IMR-90 (cell line): ENCODE results near the gene NFATC3. TPM values are rescaled to one million over a fixed set of nuclear protein-coding genes. Genes with fewer than 3 reads are reported as not detected.

Experiments used
- ATAC-seq: fragments of 200-7000 bp; cut with Tn5 transposase; 2 replicates; pipeline ENCODE4 v1.9.1; 2020; ENCODE audit warnings: low read depth, mild to moderate bottlenecking, moderate library complexity
- BruUV-seq: library from RNA; stranded (reverse); fragments of 400-500 nt; replicated peaks from 2 replicates; lab custom pipeline; 2021; lab: Mats Ljungman, UMichigan
- CTCF ChIA-PET: fragments of 300-600 bp; formaldehyde crosslinking; extraction: SDS; loops from one replicate; lab custom pipeline; 2021; ENCODE audit warnings: antibody characterized with exemption; lab: Yijun Ruan, JAX
- POLR2A ChIA-PET: fragments of 300-600 bp; sonication (Branson Sonifier 250); formaldehyde crosslinking; loops from one replicate; lab custom pipeline; 2022; ENCODE audit warnings: antibody characterized with exemption; ENCODE audit not compliant: unreplicated experiment; lab: Charles Lee
- DNase-seq: peaks from one replicate; pipeline ENCODE4 v3.0.0; 2013
- H2AFZ ChIP-seq: replicated peaks from 2 replicates; pipeline ENCODE3; 2013; ENCODE audit warnings: low read length, mild to moderate bottlenecking; ENCODE audit not compliant: poor library complexity
- H2AK5ac ChIP-seq: 2 replicates; pipeline ENCODE4 v1.6.1; 2013; ENCODE audit warnings: low read depth, low read length, inconsistent platforms
- H2AK9ac ChIP-seq: replicated peaks from 2 replicates; pipeline ENCODE3; 2013; ENCODE audit warnings: mild to moderate bottlenecking, low read depth, low read length, moderate library complexity; ENCODE audit not compliant: poor library complexity
- H2BK120ac ChIP-seq: 2 replicates; pipeline ENCODE4 v1.6.1; 2013; ENCODE audit warnings: low read depth, low read length, inconsistent platforms
- H2BK15ac ChIP-seq: 3 replicates; pipeline ENCODE4 v1.6.1; 2013; ENCODE audit warnings: low read depth, low read length, inconsistent platforms
- H2BK20ac ChIP-seq: 2 replicates; pipeline ENCODE4 v1.6.1; 2013; ENCODE audit warnings: low read depth, mild to moderate bottlenecking, inconsistent platforms, low read length, moderate library complexity
- H2BK5ac ChIP-seq: 2 replicates; pipeline ENCODE4 v1.6.1; 2013; ENCODE audit warnings: mild to moderate bottlenecking, low read depth, low read length, inconsistent platforms; ENCODE audit not compliant: poor library complexity, severe bottlenecking
- H3K14ac ChIP-seq: replicated peaks from 2 replicates; pipeline ENCODE4 v1.6.1; 2013; ENCODE audit warnings: low read depth, low read length, inconsistent platforms
- H3K18ac ChIP-seq: 2 replicates; pipeline ENCODE4 v1.6.1; 2013; ENCODE audit warnings: low read depth, low read length, control low read depth
- H3K23ac ChIP-seq: 2 replicates; pipeline ENCODE4 v1.6.1; 2013; ENCODE audit warnings: low read depth, low read length, inconsistent platforms
- H3K27ac ChIP-seq: 2 replicates; pipeline ENCODE4 v1.5.1; 2013; ENCODE audit warnings: mild to moderate bottlenecking, control low read depth, low read length; ENCODE audit not compliant: insufficient read depth
- H3K27me3 ChIP-seq: 2 replicates; pipeline ENCODE4 v1.6.1; 2013; ENCODE audit warnings: low read length; ENCODE audit not compliant: control insufficient read depth, insufficient read depth
- H3K36me3 ChIP-seq: 2 replicates; pipeline ENCODE4 v1.6.1; 2013; ENCODE audit warnings: low read length, mixed read lengths; ENCODE audit not compliant: control insufficient read depth, insufficient read depth
- H3K4ac ChIP-seq: 2 replicates; pipeline ENCODE4 v1.6.1; 2013; ENCODE audit warnings: low read depth, low read length, inconsistent platforms
- H3K4me1 ChIP-seq: 2 replicates; pipeline ENCODE4 v1.6.1; 2013; ENCODE audit warnings: low read length, mixed read lengths; ENCODE audit not compliant: control insufficient read depth, insufficient read depth
- H3K4me2 ChIP-seq: 2 replicates; pipeline ENCODE4 v1.6.1; 2013; ENCODE audit warnings: low read depth, mild to moderate bottlenecking, control low read depth, low read length, moderate library complexity
- H3K4me3 ChIP-seq: 2 replicates; pipeline ENCODE4 v1.5.1; 2013; ENCODE audit warnings: low read depth, mild to moderate bottlenecking, control low read depth, low read length, moderate library complexity; ENCODE audit not compliant: insufficient read depth
- H3K56ac ChIP-seq: 2 replicates; pipeline ENCODE4 v1.6.1; 2013; ENCODE audit warnings: low read length, inconsistent platforms; ENCODE audit not compliant: insufficient read depth; ENCODE audit errors: extremely low read depth
- H3K79me1 ChIP-seq, 2 experiments: 2 replicates each; pipeline ENCODE4 v1.6.1; 2013; ENCODE audit warnings: low read length in 2 of 2, inconsistent platforms in 1 of 2, low read depth in 1 of 2
- H3K9ac ChIP-seq: 2 replicates; pipeline ENCODE4 v1.6.1; 2013; ENCODE audit warnings: low read depth, low read length, control low read depth
- H3K9me1 ChIP-seq: 2 replicates; pipeline ENCODE4 v1.6.1; 2013; ENCODE audit warnings: low read length, inconsistent platforms; ENCODE audit not compliant: insufficient read depth
- H3K9me3 ChIP-seq: 2 replicates; pipeline ENCODE4 v1.6.1; 2013; ENCODE audit warnings: low read length; ENCODE audit not compliant: control insufficient read depth, insufficient read depth
- H4K20me1 ChIP-seq: 2 replicates; pipeline ENCODE4 v1.6.1; 2013; ENCODE audit warnings: low read length, inconsistent platforms; ENCODE audit not compliant: insufficient read depth
- H4K5ac ChIP-seq: 2 replicates; pipeline ENCODE4 v1.6.1; 2013; ENCODE audit warnings: mild to moderate bottlenecking, low read depth, low read length, control low read depth
- H4K8ac ChIP-seq, 2 experiments: 2 replicates each; pipeline ENCODE4 v1.6.1; 2013; ENCODE audit warnings: low read depth in 2 of 2, low read length in 2 of 2, control low read depth in 1 of 2, inconsistent platforms in 1 of 2
- H4K91ac ChIP-seq: 2 replicates; pipeline ENCODE4 v1.6.1; 2013; ENCODE audit warnings: low read depth, low read length, inconsistent platforms; ENCODE audit not compliant: insufficient read depth
- CHD1 ChIP-seq: IDR thresholded peaks from 2 replicates; pipeline ENCODE4 v1.6.1; 2012; ENCODE audit warnings: low read depth, low read length, improper control_type of control experiment
- CTCF ChIP-seq: conservative IDR thresholded peaks from 2 replicates; pipeline ENCODE4 v1.5.1; 2012; ENCODE audit warnings: mild to moderate bottlenecking, low read depth, low read length, improper control_type of control experiment
- MAZ ChIP-seq: IDR thresholded peaks from 2 replicates; pipeline ENCODE4 v1.6.1; 2012; ENCODE audit warnings: low read depth, mild to moderate bottlenecking, low read length, improper control_type of control experiment, moderate library complexity, borderline replicate concordance
- RCOR1 ChIP-seq: IDR thresholded peaks from 2 replicates; pipeline ENCODE4 v1.6.1; 2012; ENCODE audit warnings: mild to moderate bottlenecking, low read length, improper control_type of control experiment; ENCODE audit not compliant: insufficient replicate concordance
- WGBS, 2 experiments: methylation state at CpG; one replicate each; pipeline versions ENCODE4 v1.1.5 to v1.1.7; 2013; ENCODE audit warnings: missing lambda C conversion rate in 2 of 2; ENCODE audit not compliant: insufficient read length in 1 of 2; ENCODE audit errors: extremely low coverage in 2 of 2; 5-methylcytosine and 5-hydroxymethylcytosine counted together
- dilution Hi-C: fragments of 300-500 bp; cut with HindIII; formaldehyde crosslinking; loops from one replicate; pipeline ENCODE4 v1.14.3; 2018; ENCODE audit warnings: low sequenced_read_pairs; ENCODE audit not compliant: unreplicated experiment
- in situ Hi-C: fragments of 300-500 bp; cut with MboI; formaldehyde crosslinking; loops from 3 replicates; pipeline ENCODE4 v1.14.3; 2019; ENCODE audit warnings: low sequenced_read_pairs, inconsistent platforms, mixed read lengths
- intact Hi-C: fragments of 100-400 bp; cut with micrococcal nuclease; formaldehyde crosslinking; loops from 2 replicates; pipeline ENCODE4 v1.10.0; 2022
- polyA plus RNA-seq, 3 experiments: library from polyadenylated mRNA; depleted of rRNA; stranded (reverse); fragments of >200 nt; gene quantifications; 2 replicates each; pipeline ENCODE4 v1.2.3, GENCODE V29; 2012; ENCODE audit warnings: low replicate concordance in 1 of 3
- total RNA-seq: library from RNA; depleted of rRNA; stranded (reverse); fragments of >200 nt; gene quantifications from 2 replicates; pipeline ENCODE4 v1.2.3, GENCODE V29; 2012

NFATC3 gene
- total and polyA plus RNA-seq, 2 of the 4 experiments (the other 2 are of a cell fraction), result 6.3 to 21.5 TPM

DNA sequence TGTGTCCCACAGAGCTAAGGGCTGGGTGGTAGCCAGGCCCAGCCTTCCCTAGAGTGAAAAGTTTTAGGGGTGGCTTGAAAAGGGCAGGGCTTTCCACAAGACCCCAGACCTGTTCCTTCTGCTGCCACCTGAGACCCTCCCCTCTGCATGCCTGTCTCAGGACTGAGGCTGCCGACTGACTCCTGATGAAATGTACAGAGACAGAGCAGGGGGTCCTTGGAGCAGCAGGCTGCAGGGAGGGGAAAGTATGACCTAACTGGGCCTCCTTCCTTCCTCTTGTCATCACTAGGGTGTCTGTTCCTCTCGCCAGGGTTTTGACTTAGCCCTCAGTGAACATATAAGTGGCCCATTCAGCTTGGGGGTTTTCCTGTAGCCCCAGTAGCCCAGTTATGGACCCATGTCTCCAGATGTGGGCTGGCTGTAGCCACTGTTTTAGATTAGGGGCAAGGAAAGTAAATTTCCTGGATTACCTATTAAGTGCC is 14.9 kb upstream of the NFATC3 start (continued):
- TF ChIP-seq MAZ, result no peak

- ATAC-seq (no peak), DNase-seq (no peak)
- no peak overlapping the region for H4K8ac ChIP-seq
- ChIA-PET CTCF (no interaction called here), POLR2A (no interaction called here)
- no peak overlapping the region for H4K5ac ChIP-seq
- no peaks in the 10 kb centered on the region for H3K27me3 ChIP-seq
- peaks cover 8% of the 10 kb centered on the region for H3K4me1 ChIP-seq
- H3K14ac ChIP-seq, result no peak overlapping the region
- BruUV-seq, result no TSS peak
- no peak overlapping the region for H3K27ac ChIP-seq
- no peak overlapping the region for H2AK5ac ChIP-seq
- H3K36me3 ChIP-seq, result peaks cover 43% of the 10 kb centered on the region
- no peak overlapping the region for H3K4me3 ChIP-seq
- intact Hi-C loops, result no loop called here
- dilution Hi-C loops, result no loop called here
- TF ChIP-seq RCOR1 (no peak), CTCF (no peak), CHD1 (no peak)
- no peak overlapping the region for H3K9ac ChIP-seq
- H3K4ac ChIP-seq, result no peak overlapping the region
- no peak overlapping the region for H2BK15ac ChIP-seq
- no peak overlapping the region for H2BK5ac ChIP-seq
- no peak overlapping the region for H3K23ac ChIP-seq
- peaks cover 16% of the 10 kb centered on the region for H3K9me1 ChIP-seq
- no peak overlapping the region for H3K18ac ChIP-seq
- no peak overlapping the region for H2BK120ac ChIP-seq
- no peak overlapping the region for H4K91ac ChIP-seq
- no peak overlapping the region for H3K4me2 ChIP-seq
- in situ Hi-C loops, result no loop called here
- 0 out of 2 replicates have a peak, but pooled peaks cover 3% of the 10 kb centered on the region for H4K20me1 ChIP-seq
- H3K56ac ChIP-seq, result no peak overlapping the region
- no peak overlapping the region for H2AFZ ChIP-seq
- H3K79me1 ChIP-seq, result 0 out of 4 replicates have a peak, but pooled peaks cover 0 to 3% of the 10 kb centered on the region in 2 experiments
- H2AK9ac ChIP-seq, result no peak overlapping the region
- H2BK20ac ChIP-seq, result no peak overlapping the region
- WGBS, 2 experiments, result 96% methylated on average over 7 of the region's 14 CpGs; no CpG with 5 or more reads in 1 of the 2 experiments
- no peaks in the 10 kb centered on the region for H3K9me3 ChIP-seq
Measured at GRCh38 chr16:68070806-68071517, 14.2 kb upstream of the NFATC3 start.
